ENCODE measurements around the gene PDLIM7.
"Not testable (repeated sequence)": the region's sequence is repeated elsewhere in the genome, so short reads cannot be mapped to it uniquely, and the experiment has no call there.

GRCh38 chr5:177485753-177486152 is 11.7 kb downstream of the PDLIM7 start:
- not testable (repeated sequence) for TF ChIP-seq CTCF (IDR thresholded peaks at IDR 0.05; ENCODE audit: extremely low read depth in 1 of 2, insufficient read depth in 1 of 2, low read depth in 1 of 2, low read length in 2 of 2); POLR2AphosphoS5 (IDR thresholded peaks at IDR 0.05; ENCODE audit: insufficient read depth, low read depth, low read length); POLR2A (IDR thresholded peaks at IDR 0.05; ENCODE audit: low read depth, low read length); EZH2 (IDR thresholded peaks at IDR 0.05; ENCODE audit: borderline replicate concordance, low read depth, low read length, severe bottlenecking); GATA2 (IDR thresholded peaks at IDR 0.05; ENCODE audit: insufficient read depth, insufficient read length, low read depth, low read length); JUN (IDR thresholded peaks at IDR 0.05; ENCODE audit: borderline replicate concordance, insufficient read depth, insufficient read length, low read depth)
